ENCODE data around the gene IPPK.

GRCh38 chr9:92615790-92616189 is 54.1 kb downstream of the IPPK start:
- no peak for TF ChIP-seq CTCF (conservative IDR thresholded peaks at IDR 0.05)
- TF ChIP-seq ZFX (IDR thresholded peaks at IDR 0.05) = no peak
